Measurements from ENCODE around the gene PRND. TPM values are rescaled to one million over a fixed set of nuclear protein-coding genes. Genes with fewer than 3 reads are reported as not detected.
A peak's percentile ranks its signal among the peaks of the same experiment; 100 is the strongest.

Gene PRND
- total and polyA plus RNA-seq, 2 of the 13 experiments (the other 11 are each of a cell fraction or from before 2014, with no cell fraction given), result not detected

- Histone ChIP-seq H3K36me3 (replicated peaks in 1 of 2; ENCODE audit: control insufficient read depth in 1 of 2, insufficient read depth in 2 of 2, low read length in 2 of 2) (no peaks in the 10 kb centered on the region), H3K9ac (ENCODE audit: insufficient read depth, low read depth, low read length) (no peak overlapping the region), H3K4me2 (ENCODE audit: low read depth, low read length) (no peak overlapping the region), H3K4me1 (ENCODE audit: insufficient read depth, low read length) (peaks cover 28% of the 10 kb centered on the region), H3K27me3 (ENCODE audit: control insufficient read depth in 1 of 2, insufficient read depth in 2 of 2, low read length in 2 of 2) (peaks cover 0 to 22% of the 10 kb centered on the region in 2 experiments; a peak in 4 of 5 replicates), H3K27ac (ENCODE audit: extremely low read length, insufficient read depth, low read length) (no peak overlapping the region), H4K20me1 (ENCODE audit: insufficient read depth, low read length) (no peaks in the 10 kb centered on the region), H2AFZ (ENCODE audit: low read length) (no peak overlapping the region), H3K4me3 (replicated peaks in 1 of 3; ENCODE audit: insufficient read depth in 1 of 3, low read depth in 2 of 3, low read length in 3 of 3) (no peak overlapping the region), H3K9me3 (ENCODE audit: low read length) (peaks cover 29% of the 10 kb centered on the region), H3K79me2 (ENCODE audit: insufficient read depth, low read length) (no peaks in the 10 kb centered on the region)
- intact Hi-C loops (cut with micrococcal nuclease; ENCODE audit: unreplicated experiment) (no loop called here), in situ Hi-C loops (cut with HindIII; ENCODE audit: extremely low pct_ligation_motif_present, low pct_unique_long_range_greater_than_20kb) (no loop called here)
- no peak for ATAC-seq
- no TSS peak for BruUV-seq (replicated peaks)
- FAIRE-seq, result no peak
- WGBS (ENCODE audit: low lambda C conversion rate), result 30% methylated on average over 5 of the region's 5 CpGs
- ChIA-PET POLR2A (no interaction called here), CTCF (ENCODE audit: low intra/inter-chr PET ratio, low total read pairs) (no interaction called here)
- 0 out of 2 replicates have a peak, but pooled peaks have one; percentile 14 for TF ChIP-seq MAFF (IDR thresholded peaks at IDR 0.05; ENCODE audit: low read depth, low read length)
- TF ChIP-seq HNF4A (CRISPR knock-in tag; IDR thresholded peaks at IDR 0.05), result no peak
- TF ChIP-seq MAFK (conservative IDR thresholded peaks at IDR 0.05 in 1 of 2, IDR thresholded peaks at IDR 0.05 in 1 of 2; ENCODE audit: low read length in 2 of 2), result 0 out of 4 replicates have a peak, but pooled peaks of 1 of the 2 experiments have one; percentile 8
- TF ChIP-seq NFE2L2 (IDR thresholded peaks at IDR 0.05; ENCODE audit: low read length), result peak; percentile 57; the same call in 1 of the 2 replicates
- DNase-seq (ENCODE audit: low spot score), result no peak
These were observed 49.3 kb downstream of the PRND start for GRCh38 chr20:4771004-4771403.

GRCh38 chr20:4772132-4772531, 50.4 kb downstream of the PRND start:
- BruUV-seq (replicated peaks), result no TSS peak
- Histone ChIP-seq H3K79me2 (ENCODE audit: insufficient read depth, low read length) (no peaks in the 10 kb centered on the region), H4K20me1 (ENCODE audit: insufficient read depth, low read length) (no peaks in the 10 kb centered on the region), H3K27ac (ENCODE audit: extremely low read length, insufficient read depth, low read length) (no peak overlapping the region), H3K4me2 (ENCODE audit: low read depth, low read length) (no peak overlapping the region), H3K27me3 (ENCODE audit: control insufficient read depth in 1 of 2, insufficient read depth in 2 of 2, low read length in 2 of 2) (peaks cover 0 to 29% of the 10 kb centered on the region in 2 experiments; a peak in 4 of 5 replicates), H3K9me3 (ENCODE audit: low read length) (peaks cover 29% of the 10 kb centered on the region), H3K4me1 (ENCODE audit: insufficient read depth, low read length) (peaks cover 35% of the 10 kb centered on the region), H3K9ac (ENCODE audit: insufficient read depth, low read depth, low read length) (no peak overlapping the region), H2AFZ (ENCODE audit: low read length) (no peak overlapping the region), H3K36me3 (replicated peaks in 1 of 2; ENCODE audit: control insufficient read depth in 1 of 2, insufficient read depth in 2 of 2, low read length in 2 of 2) (no peaks in the 10 kb centered on the region), H3K4me3 (replicated peaks in 1 of 3; ENCODE audit: insufficient read depth in 1 of 3, low read depth in 2 of 3, low read length in 3 of 3) (no peak overlapping the region)
- TF ChIP-seq ZNF124 (CRISPR knock-in tag; IDR thresholded peaks at IDR 0.05), result peak; percentile 99
- TF ChIP-seq THAP8 (CRISPR knock-in tag; IDR thresholded peaks at IDR 0.05; ENCODE audit: borderline replicate concordance), result no peak
- FAIRE-seq (no peak), DNase-seq (ENCODE audit: low spot score) (no peak), ATAC-seq (no peak)
- intact Hi-C loops (cut with micrococcal nuclease; ENCODE audit: unreplicated experiment), result no loop called here
- in situ Hi-C loops (cut with HindIII; ENCODE audit: extremely low pct_ligation_motif_present, low pct_unique_long_range_greater_than_20kb), result no loop called here
- POLR2A ChIA-PET, result no interaction called here
- 43% methylated on average over 3 of the region's 3 CpGs for WGBS (ENCODE audit: low lambda C conversion rate)
- CTCF ChIA-PET (ENCODE audit: low intra/inter-chr PET ratio, low total read pairs), result no interaction called here

Measured in HepG2 (cell line).